ENCODE measurements around the gene RAB11FIP4. TPM values are rescaled to one million over a fixed set of nuclear protein-coding genes. Genes with fewer than 3 reads are reported as not detected.

The RAB11FIP4 gene
- total and polyA plus RNA-seq, 2 donors (not counting 3 experiments of a cell fraction or from before 2014, with no cell fraction given): 0.08 to 0.38 TPM

DNA sequence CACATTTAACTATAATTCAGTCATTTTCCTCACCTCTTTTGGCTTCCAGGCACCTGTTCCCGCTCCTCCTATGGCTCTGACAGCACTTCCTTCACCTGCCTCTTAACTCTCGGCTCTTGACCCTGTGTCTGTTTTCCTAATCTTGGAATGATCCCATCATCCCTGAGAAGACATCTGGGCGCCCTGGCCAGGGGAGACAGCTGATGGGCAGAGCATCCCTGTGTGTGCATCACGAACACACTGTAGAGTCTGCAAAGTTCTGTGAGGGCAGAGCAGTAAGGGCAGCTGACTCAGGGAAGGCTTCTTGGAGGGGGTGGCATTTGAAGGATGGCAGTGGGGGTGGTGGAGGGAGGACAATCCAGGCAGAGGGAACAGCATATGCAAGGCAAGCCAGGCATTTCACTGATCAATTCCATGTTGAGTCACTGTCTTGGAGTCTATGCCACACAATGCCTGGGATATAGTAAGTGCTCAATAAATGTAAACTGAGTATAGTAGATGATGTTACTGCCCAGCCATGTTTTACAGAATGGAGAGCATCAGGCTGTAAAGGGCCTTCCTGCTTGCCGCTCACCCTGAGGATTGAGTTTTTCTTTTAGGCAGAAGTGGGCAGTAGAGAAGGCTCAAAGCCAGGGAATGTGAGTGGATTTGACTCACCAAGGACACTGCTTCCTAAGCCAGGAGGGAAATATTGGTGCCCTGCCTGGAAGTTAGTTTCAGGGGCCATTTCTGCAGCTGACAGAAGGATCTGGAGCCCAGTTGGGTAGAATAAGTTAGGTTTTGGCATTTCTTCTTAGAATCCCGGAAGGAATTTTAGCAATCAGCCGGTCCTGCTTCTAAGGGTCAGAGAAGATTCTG is 5.8 kb upstream of the RAB11FIP4 start:
- intact Hi-C loops (cut with micrococcal nuclease): no loop called here
- Histone ChIP-seq H3K9me3 (replicated peaks; ENCODE audit: control insufficient read depth, insufficient read depth, low read length) (no peaks in the 10 kb centered on the region), H3K4me1 (ENCODE audit: control insufficient read depth, extremely low read depth, insufficient read depth, low read length) (no peaks in the 10 kb centered on the region), H3K4me3 (replicated peaks in 1 of 3; ENCODE audit: insufficient read depth in 1 of 3, low read depth in 1 of 3, low read length in 3 of 3) (no peak overlapping the region), H3K9me1 (replicated peaks; ENCODE audit: control insufficient read depth, extremely low read depth, insufficient read depth, low read length) (no peaks in the 10 kb centered on the region), H3K4me2 (ENCODE audit: insufficient read depth, low read length) (no peak overlapping the region), H3K79me2 (ENCODE audit: control insufficient read depth, insufficient read depth, low read length) (no peaks in the 10 kb centered on the region), H3K36me3 (ENCODE audit: control insufficient read depth in 2 of 2, extremely low read depth in 1 of 2, insufficient read depth in 2 of 2, low read length in 2 of 2) (no peaks in the 10 kb centered on the region), H3K9ac (replicated peaks; ENCODE audit: extremely low read depth, insufficient read depth, low read length) (no peak overlapping the region), H4K20me1 (replicated peaks; ENCODE audit: control insufficient read depth, extremely low read depth, insufficient read depth, low read length) (no peaks in the 10 kb centered on the region), H2AFZ (ENCODE audit: low read depth, low read length) (no peak overlapping the region), H3K27ac (ENCODE audit: insufficient read depth, low read depth, low read length) (no peak overlapping the region), H3K27me3 (ENCODE audit: control insufficient read depth in 2 of 2, insufficient read depth in 2 of 2, low read length in 2 of 2) (peaks cover 3 to 7% of the 10 kb centered on the region in 2 experiments)
- no peak for FAIRE-seq
- dilution Hi-C loops (cut with MboI; ENCODE audit: extremely low pct_ligation_motif_present, low sequenced_read_pairs): no loop called here
- TF ChIP-seq POLR2AphosphoS5 (IDR thresholded peaks at IDR 0.05; ENCODE audit: insufficient read depth, low read depth, low read length) (no peak), MYC (IDR thresholded peaks at IDR 0.05; ENCODE audit: low read depth, low read length) (no peak), POLR2A (IDR thresholded peaks at IDR 0.05; ENCODE audit: low read depth, low read length) (no peak), MAX (IDR thresholded peaks at IDR 0.05; ENCODE audit: insufficient read depth, insufficient read length) (no peak), GATA2 (IDR thresholded peaks at IDR 0.05; ENCODE audit: insufficient read depth, insufficient read length, low read depth, low read length) (no peak), CTCF (IDR thresholded peaks at IDR 0.05; ENCODE audit: extremely low read depth in 1 of 2, insufficient read depth in 1 of 2, low read depth in 1 of 2, low read length in 2 of 2) (no peak), FOS (IDR thresholded peaks at IDR 0.05; ENCODE audit: borderline replicate concordance, insufficient read depth, low read length) (no peak), EZH2 (IDR thresholded peaks at IDR 0.05; ENCODE audit: borderline replicate concordance, low read depth, low read length, severe bottlenecking) (no peak), JUN (IDR thresholded peaks at IDR 0.05; ENCODE audit: borderline replicate concordance, insufficient read depth, insufficient read length, low read depth) (no peak)
- no peak for DNase-seq (ENCODE audit: low read depth, low spot score)
- BruUV-seq (replicated peaks): no TSS peak
- ChIA-PET POLR2A (no interaction called here), CTCF (interaction anchor here (0.9 to 1.1 kb wide), 2 partner anchors 13 to 457 kb away, joined by 3 read pairs; no protein-coding TSS in a partner anchor)
